H1 (cell line): ENCODE measurements around the gene FBXO11. TPM values are rescaled to one million over a fixed set of nuclear protein-coding genes. Genes with fewer than 3 reads are reported as not detected.
A peak's percentile ranks its signal among the peaks of the same experiment; 100 is the strongest.

Experiments used
- CTCF ChIA-PET: fragments of 300-600 bp; sonication (Branson Sonifier 250); formaldehyde crosslinking; loops from one replicate; lab custom pipeline; 2021; ENCODE audit not compliant: partially characterized antibody; lab: Charles Lee
- POLR2A ChIA-PET: fragments of 300-600 bp; sonication (Branson Sonifier 250); formaldehyde crosslinking; loops from one replicate; lab custom pipeline; 2021; ENCODE audit warnings: inconsistent platforms; ENCODE audit not compliant: partially characterized antibody; lab: Charles Lee
- DNase-seq, 2 experiments: peaks; one replicate each; pipeline versions ENCODE4 v3.0.0 to v3.0.0-alpha.2; 2010 to 2022; ENCODE audit warnings: low spot score in 2 of 2, low read depth in 1 of 2, mixed read lengths in 1 of 2
- FAIRE-seq: peaks from 2 replicates; lab custom pipeline; 2011; peaks lifted over from hg19 to GRCh38; lab: Jason Lieb, UNC
- H2AFZ ChIP-seq: 2 replicates; pipeline ENCODE4 v1.8.1; 2012; ENCODE audit warnings: low read length, inconsistent platforms
- H2AK5ac ChIP-seq: 2 replicates; pipeline ENCODE4 v1.6.1; 2013; ENCODE audit warnings: low read depth, low read length
- H2BK120ac ChIP-seq: replicated peaks from 2 replicates; pipeline ENCODE3; 2013; ENCODE audit warnings: low read depth, low read length, inconsistent platforms
- H2BK12ac ChIP-seq: 2 replicates; pipeline ENCODE4 v1.6.1; 2013; ENCODE audit warnings: low read depth, low read length
- H2BK15ac ChIP-seq: 2 replicates; pipeline ENCODE4 v1.6.1; 2013; ENCODE audit warnings: low read length
- H2BK20ac ChIP-seq: 2 replicates; pipeline ENCODE4 v1.6.1; 2013; ENCODE audit warnings: low read length
- H2BK5ac ChIP-seq: 2 replicates; pipeline ENCODE4 v1.6.1; 2013; ENCODE audit warnings: low read depth, low read length
- H3K14ac ChIP-seq: 2 replicates; pipeline ENCODE4 v1.6.1; 2013; ENCODE audit warnings: inconsistent platforms; ENCODE audit not compliant: insufficient read length
- H3K18ac ChIP-seq: 2 replicates; pipeline ENCODE4 v1.6.1; 2013; ENCODE audit warnings: low read length; ENCODE audit errors: extremely low read depth
- H3K23ac ChIP-seq: 2 replicates; pipeline ENCODE4 v1.6.1; 2013; ENCODE audit warnings: inconsistent platforms; ENCODE audit not compliant: insufficient read length
- H3K23me2 ChIP-seq: 2 replicates; pipeline ENCODE4 v1.6.1; 2013; ENCODE audit warnings: low read depth, low read length
- H3K27ac ChIP-seq: 2 replicates; pipeline ENCODE4 v1.6.1; 2011; ENCODE audit warnings: low read depth, low read length, inconsistent platforms
- H3K27me3 ChIP-seq, 4 experiments: replicated peaks in 1 of 4; 1 replicate in 1 of 4; 2 replicates in 3 of 4; pipeline versions ENCODE4 v1.6.1 to v1.8.1; 2011 to 2013; ENCODE audit warnings: low read length in 3 of 4, mild to moderate bottlenecking in 3 of 4, inconsistent platforms in 2 of 4, mixed read lengths in 2 of 4, moderate library complexity in 1 of 4; ENCODE audit not compliant: control insufficient read depth in 3 of 4, insufficient read depth in 3 of 4; ENCODE audit errors: extremely low read depth in 1 of 4
- H3K36me3 ChIP-seq, 4 experiments: 2 replicates each; pipeline versions ENCODE4 v1.6.1 to v1.8.1; 2011 to 2013; ENCODE audit warnings: mild to moderate bottlenecking in 4 of 4, low read length in 3 of 4, moderate library complexity in 2 of 4, control low read depth in 1 of 4, inconsistent platforms in 1 of 4; ENCODE audit not compliant: insufficient read depth in 4 of 4, control insufficient read depth in 2 of 4
- H3K4ac ChIP-seq: replicated peaks from 2 replicates; pipeline ENCODE3; 2013; ENCODE audit warnings: low read length, low read depth, mixed read lengths, inconsistent platforms; ENCODE audit not compliant: insufficient read length
- H3K4me1 ChIP-seq, 4 experiments: replicated peaks in 1 of 4; 1 replicate in 1 of 4; 2 replicates in 3 of 4; pipeline versions ENCODE4 v1.6.1 to v1.8.1; 2011 to 2013; ENCODE audit warnings: low read length in 3 of 4, inconsistent platforms in 2 of 4, mixed read lengths in 1 of 4; ENCODE audit not compliant: insufficient read depth in 4 of 4, control insufficient read depth in 3 of 4
- H3K4me2 ChIP-seq, 2 experiments: 2 replicates each; pipeline versions ENCODE4 v1.6.1 to v1.8.1; 2011 to 2013; ENCODE audit warnings: low read depth in 2 of 2, low read length in 2 of 2, control low read depth in 1 of 2, inconsistent platforms in 1 of 2, mild to moderate bottlenecking in 1 of 2; ENCODE audit not compliant: insufficient read depth in 1 of 2
- H3K4me3 ChIP-seq, 4 experiments: fragments of 200-600, 300-600 bp in 1 of 4; sonication (generic), shearing (Covaris generic), sonication (Bioruptor Twin) in 1 of 4; 2 replicates each; pipeline versions ENCODE4 v1.5.1 to v1.8.1; 2011 to 2016; ENCODE audit warnings: low read length in 4 of 4, low read depth in 3 of 4, control low read depth in 2 of 4, inconsistent platforms in 2 of 4, mild to moderate bottlenecking in 2 of 4, mixed read lengths in 1 of 4, moderate library complexity in 1 of 4; ENCODE audit not compliant: insufficient read depth in 2 of 4; ENCODE audit errors: extremely low read depth in 1 of 4
- H3K56ac ChIP-seq: replicated peaks from 2 replicates; pipeline ENCODE3; 2013; ENCODE audit warnings: low read depth, mild to moderate bottlenecking, mixed read lengths, low read length, inconsistent platforms; ENCODE audit not compliant: insufficient read length
- H3K79me1 ChIP-seq: 2 replicates; pipeline ENCODE4 v1.6.1; 2013; ENCODE audit warnings: low read depth, low read length, control low read depth
- H3K79me2 ChIP-seq, 2 experiments: 2 replicates each; pipeline versions ENCODE4 v1.6.1 to v1.8.1; 2012 to 2013; ENCODE audit warnings: low read length in 2 of 2, mild to moderate bottlenecking in 2 of 2, inconsistent platforms in 1 of 2; ENCODE audit not compliant: insufficient read depth in 2 of 2, control insufficient read depth in 1 of 2
- H3K9ac ChIP-seq, 4 experiments: replicated peaks in 1 of 4; 1 replicate in 1 of 4; 2 replicates in 3 of 4; pipeline versions ENCODE4 v1.6.1 to v1.8.1; 2011 to 2013; ENCODE audit warnings: low read depth in 3 of 4, low read length in 3 of 4, control low read depth in 2 of 4, mild to moderate bottlenecking in 2 of 4, moderate library complexity in 2 of 4, inconsistent platforms in 1 of 4; ENCODE audit errors: extremely low read depth in 1 of 4
- H3K9me3 ChIP-seq, 2 experiments: 2 replicates each; pipeline versions ENCODE4 v1.6.1 to v1.8.1; 2012 to 2013; ENCODE audit warnings: mild to moderate bottlenecking in 2 of 2, moderate library complexity in 2 of 2, control low read depth in 1 of 2, inconsistent platforms in 1 of 2, low read depth in 1 of 2, low read length in 1 of 2, mixed read lengths in 1 of 2; ENCODE audit not compliant: insufficient read depth in 2 of 2
- H4K20me1 ChIP-seq, 2 experiments: replicated peaks in 1 of 2; 2 replicates each; pipeline versions ENCODE3 to v1.8.1; 2011 to 2013; ENCODE audit warnings: inconsistent platforms in 2 of 2, low read length in 2 of 2, mild to moderate bottlenecking in 1 of 2; ENCODE audit not compliant: insufficient read depth in 2 of 2, control insufficient read depth in 1 of 2
- H4K5ac ChIP-seq: 2 replicates; pipeline ENCODE4 v1.6.1; 2013; ENCODE audit warnings: low read length, low read depth, mixed read lengths, inconsistent platforms; ENCODE audit not compliant: insufficient read length
- H4K8ac ChIP-seq: 2 replicates; pipeline ENCODE4 v1.8.0; 2013; ENCODE audit warnings: mild to moderate bottlenecking, moderate library complexity, low read length, inconsistent platforms; ENCODE audit not compliant: insufficient read depth; ENCODE audit errors: extremely low read depth
- H4K91ac ChIP-seq: replicated peaks from 2 replicates; pipeline ENCODE3; 2013; ENCODE audit warnings: low read length, mixed read lengths, inconsistent platforms; ENCODE audit not compliant: insufficient read length
- BACH1 ChIP-seq: IDR thresholded peaks from 2 replicates; pipeline ENCODE4 v1.6.1; 2012; ENCODE audit warnings: low read length, improper control_type of control experiment
- BCL11A ChIP-seq, 2 experiments: IDR thresholded peaks; one replicate each; pipeline ENCODE4 v1.6.1; 2011; ENCODE audit warnings: low read depth in 2 of 2, low read length in 2 of 2, mild to moderate bottlenecking in 2 of 2
- HDAC6 ChIP-seq: IDR thresholded peaks from one replicate; pipeline ENCODE4 v1.7.1; 2012; ENCODE audit warnings: low read depth, mild to moderate bottlenecking, inconsistent platforms, low read length, moderate library complexity
- KDM5A ChIP-seq: fragments of 200-600 bp; IDR thresholded peaks from 2 replicates; pipeline ENCODE4 v1.7.1; 2012; ENCODE audit warnings: mild to moderate bottlenecking, low read length, inconsistent platforms, mixed read lengths
- NANOG ChIP-seq: IDR thresholded peaks from 2 replicates; pipeline ENCODE4 v1.6.1; 2011; ENCODE audit warnings: low read length, low read depth, mild to moderate bottlenecking, inconsistent platforms; ENCODE audit not compliant: insufficient read depth, poor library complexity, severe bottlenecking
- PHF8 ChIP-seq: fragments of 200-600 bp; sonication (generic); conservative IDR thresholded peaks from 2 replicates; pipeline ENCODE4 v1.7.1; 2012; ENCODE audit warnings: low read depth, mild to moderate bottlenecking, inconsistent platforms, low read length, moderate library complexity
- POU5F1 ChIP-seq: IDR thresholded peaks from 2 replicates; pipeline ENCODE4 v1.6.1; 2011; ENCODE audit warnings: low read depth, mild to moderate bottlenecking, low read length, moderate library complexity
- SIN3A ChIP-seq, 2 experiments: IDR thresholded peaks in 1 of 2; conservative IDR thresholded peaks in 1 of 2; 2 replicates each; pipeline ENCODE4 v1.6.1; 2011 to 2012; ENCODE audit warnings: low read length in 2 of 2, improper control_type of control experiment in 1 of 2, low read depth in 1 of 2, mild to moderate bottlenecking in 1 of 2
- TAF7 ChIP-seq: optimal IDR thresholded peaks from 2 replicates; pipeline ENCODE3; 2011; ENCODE audit warnings: low read depth, mild to moderate bottlenecking, inconsistent platforms, low read length, moderate library complexity, borderline replicate concordance
- YY1 ChIP-seq: IDR thresholded peaks from 2 replicates; pipeline ENCODE4 v1.6.1; 2011; ENCODE audit warnings: low read depth, mild to moderate bottlenecking, low read length
- WGBS, 2 experiments: shearing (Covaris generic) in 1 of 2; methylation state at CpG; one replicate each; pipeline versions ENCODE4 v1.1.6 to v1.1.7; 2013 to 2015; ENCODE audit warnings: low lambda C conversion rate in 2 of 2, mixed read lengths in 2 of 2, inconsistent platforms in 1 of 2, low coverage in 1 of 2, missing lambda C conversion rate in 1 of 2; ENCODE audit not compliant: insufficient replicate concordance in 2 of 2, insufficient coverage in 1 of 2, insufficient read length in 1 of 2; ENCODE audit errors: extremely low coverage in 1 of 2, missing lambda C conversion rate in 1 of 2; 5-methylcytosine and 5-hydroxymethylcytosine counted together
- polyA plus RNA-seq, 7 experiments: library from polyadenylated mRNA; depleted of rRNA in 3 of 7; stranded (reverse) in 5 of 7; unstranded in 2 of 7; fragments of >200 nt in 5 of 7; fragments of 200-250 nt in 2 of 7; gene quantifications; 1 replicate in 5 of 7; 2 replicates in 1 of 7; 4 replicates in 1 of 7; pipeline versions ENCODE4 v1.2.1 to v1.2.3, GENCODE V29; 2011 to 2013; ENCODE audit warnings: missing spikeins in 2 of 7, mixed read lengths in 2 of 7
- total RNA-seq: library from RNA; stranded (reverse); fragmentation: NEBNext Ultra II Directional; extraction: Animal tissue kit (Norgen Biotek cat#: 25700); gene quantifications from 2 replicates; pipeline ENCODE4 v1.2.1, GENCODE V29; 2021
- TF ChIP-seq, protein P1 (sequence below): IDR thresholded peaks from 2 replicates; pipeline ENCODE4 v1.6.1; 2011; ENCODE audit warnings: low read length, improper control_type of control experiment

FBXO11 gene
- total and polyA plus RNA-seq, 2 of the 8 experiments (the other 6 are each of a cell fraction or from before 2014, with no cell fraction given) = 21.7 to 57.3 TPM

DNA sequence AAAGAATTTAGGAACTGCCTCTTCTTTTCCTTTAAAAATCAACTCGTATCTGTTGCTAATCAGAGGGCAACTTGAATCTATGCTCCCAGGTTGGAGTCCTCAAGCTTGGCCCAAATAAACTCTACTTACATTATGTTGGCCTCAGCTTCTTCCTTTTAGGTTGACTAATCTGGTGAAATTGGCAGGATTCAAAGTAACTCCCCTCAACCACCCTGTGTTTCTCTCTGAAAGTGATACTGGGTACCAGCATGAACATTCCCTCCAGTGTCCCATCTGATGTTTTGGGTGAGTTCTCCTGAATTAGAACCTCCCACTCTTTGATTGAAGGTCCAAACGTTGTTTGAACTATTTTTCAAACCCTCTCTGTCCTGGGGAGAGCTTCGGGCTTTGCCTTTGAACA, 164.7 kb downstream of the FBXO11 start:
- no peak overlapping the region for H2BK15ac ChIP-seq
- no peak overlapping the region for H2BK12ac ChIP-seq
- no peaks in the 10 kb centered on the region for H3K79me2 ChIP-seq
- no peak overlapping the region for H2AK5ac ChIP-seq
- H3K27me3 ChIP-seq = no peaks in the 10 kb centered on the region
- H3K79me1 ChIP-seq = no peaks in the 10 kb centered on the region
- no peak overlapping the region; the same call in 1 of the 2 replicates for H2AFZ ChIP-seq
- peaks cover 0 to 9% (median 2%) of the 10 kb centered on the region in 4 experiments; a peak in 3 of 7 replicates for H3K4me1 ChIP-seq
- H3K4me2 ChIP-seq = no peak overlapping the region
- H4K8ac ChIP-seq = no peak overlapping the region
- no peak overlapping the region for H3K23ac ChIP-seq
- no peak overlapping the region for H4K5ac ChIP-seq
- TF ChIP-seq SIN3A (conservative IDR thresholded peaks at IDR 0.05 in 1 of 2, IDR thresholded peaks at IDR 0.05 in 1 of 2; ENCODE audit: low read depth in 1 of 2, low read length in 2 of 2) (no peak), BACH1 (no peak), KDM5A (no peak), PHF8 (no peak), BCL11A (IDR thresholded peaks at IDR 0.05; ENCODE audit: low read depth in 2 of 2, low read length in 2 of 2) (no peak), TAF7 (no peak), NANOG (no peak), POU5F1 (no peak), HDAC6 (no peak), YY1 (no peak)
- TF ChIP-seq, protein P1, sequence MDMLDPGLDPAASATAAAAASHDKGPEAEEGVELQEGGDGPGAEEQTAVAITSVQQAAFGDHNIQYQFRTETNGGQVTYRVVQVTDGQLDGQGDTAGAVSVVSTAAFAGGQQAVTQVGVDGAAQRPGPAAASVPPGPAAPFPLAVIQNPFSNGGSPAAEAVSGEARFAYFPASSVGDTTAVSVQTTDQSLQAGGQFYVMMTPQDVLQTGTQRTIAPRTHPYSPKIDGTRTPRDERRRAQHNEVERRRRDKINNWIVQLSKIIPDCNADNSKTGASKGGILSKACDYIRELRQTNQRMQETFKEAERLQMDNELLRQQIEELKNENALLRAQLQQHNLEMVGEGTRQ = no peak
- TF ChIP-seq, all 59 proteins: peak for 0
- ChIA-PET CTCF (interaction anchor here (0.6 to 1.5 kb wide), 5 partner anchors 22 to 327 kb away, joined by 3 read pairs; no protein-coding TSS in a partner anchor), POLR2A (interaction anchor here (1.0 kb wide), 1 partner anchor 46 kb away, joined by 4 read pairs; no protein-coding TSS in a partner anchor)
- FAIRE-seq = peak; percentile 24
- H3K9me3 ChIP-seq = peaks cover 4% of the 10 kb centered on the region in 2 experiments; a peak in 3 of 4 replicates
- no peaks in the 10 kb centered on the region for H3K23me2 ChIP-seq
- no peak overlapping the region for H3K56ac ChIP-seq
- no peak for DNase-seq
- no peak overlapping the region for H3K18ac ChIP-seq
- WGBS, 2 experiments = 81% methylated on average over 3 of the region's 3 CpGs; no CpG with 5 or more reads in 1 of the 2 experiments
- H2BK120ac ChIP-seq = peak overlapping the region; percentile 8
- peak overlapping the region; percentile 3; the same call in 1 of the 2 replicates for H2BK5ac ChIP-seq
- no peak overlapping the region for H3K27ac ChIP-seq
- peak overlapping the region; percentile 5 for H4K91ac ChIP-seq
- H3K14ac ChIP-seq = no peak overlapping the region
- H3K4ac ChIP-seq = no peak overlapping the region
- peak overlapping the region; percentile 29; the same call in 1 of the 2 replicates for H2BK20ac ChIP-seq
- H3K9ac ChIP-seq = no peak overlapping the region
- no peaks in the 10 kb centered on the region for H3K36me3 ChIP-seq
- H3K4me3 ChIP-seq = no peak overlapping the region
- no peaks in the 10 kb centered on the region for H4K20me1 ChIP-seq
